ENCODE data around the gene CHD5.
"Not testable (repeated sequence)": the region's sequence is repeated elsewhere in the genome, so short reads cannot be mapped to it uniquely, and the experiment has no call there.

CHD5 gene

DNA sequence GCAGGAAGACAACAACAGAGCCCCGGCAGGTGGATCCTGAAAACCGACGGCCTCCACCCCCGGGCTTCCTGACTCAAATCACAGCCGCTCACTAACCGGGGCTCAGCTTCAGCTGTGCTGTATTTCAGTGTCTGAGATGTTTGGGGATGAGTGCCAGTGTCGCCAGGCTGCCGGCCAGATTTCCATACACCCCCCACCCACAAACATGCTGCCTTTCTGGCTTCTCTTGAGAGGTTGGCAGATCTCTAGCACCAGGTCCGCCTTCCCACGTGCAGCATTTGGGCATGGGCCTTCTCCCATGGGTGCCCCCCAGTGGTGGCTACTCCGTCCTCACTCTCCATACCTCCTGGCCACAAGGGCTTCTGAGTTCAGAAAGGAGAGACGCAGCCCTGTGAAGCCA, 99.7 kb downstream of the CHD5 start:
- DNase-seq = no peak

DNA sequence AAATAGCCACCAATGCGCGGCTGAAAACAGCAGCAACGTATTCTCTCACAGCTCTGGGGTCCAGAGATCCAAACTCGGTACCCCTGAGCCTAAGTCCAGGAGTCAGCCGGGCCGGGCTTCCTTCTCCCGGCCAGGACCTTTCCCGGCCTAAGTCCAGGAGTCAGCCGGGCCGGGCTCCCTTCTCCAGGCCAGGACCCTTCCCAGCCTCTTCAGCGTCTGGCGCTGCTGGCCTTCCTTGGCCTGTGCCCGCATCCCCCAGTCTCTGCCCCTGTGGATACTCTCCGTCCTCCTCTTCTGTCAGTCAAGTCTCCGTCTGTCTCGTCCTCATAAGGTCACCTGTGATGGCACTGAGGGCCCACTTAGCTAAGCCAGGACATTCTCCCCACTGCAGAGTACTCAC, 102.2 kb downstream of the CHD5 start:
- DNase-seq = no peak

DNA sequence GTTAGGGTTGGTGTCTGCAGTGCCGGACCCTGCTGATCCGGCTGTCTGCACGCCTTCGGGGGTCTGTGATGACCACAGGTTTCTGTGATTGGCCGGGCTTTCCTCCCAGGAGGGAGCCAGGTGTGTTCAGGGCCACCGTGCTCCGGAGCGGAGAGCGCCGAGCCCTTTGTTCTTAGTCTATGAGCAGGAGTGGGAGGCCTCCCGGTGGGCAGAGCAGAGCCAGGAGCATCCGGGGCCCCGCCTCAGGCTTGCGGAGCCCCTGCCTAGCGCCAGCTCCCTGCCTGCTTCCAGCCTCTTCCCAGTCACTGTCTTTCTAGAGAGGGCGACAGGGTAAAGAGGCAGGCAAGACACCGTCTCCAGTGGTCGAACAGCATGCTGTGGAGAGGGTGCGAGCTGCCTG, 102.6 kb downstream of the CHD5 start:
- no peak for DNase-seq

DNA sequence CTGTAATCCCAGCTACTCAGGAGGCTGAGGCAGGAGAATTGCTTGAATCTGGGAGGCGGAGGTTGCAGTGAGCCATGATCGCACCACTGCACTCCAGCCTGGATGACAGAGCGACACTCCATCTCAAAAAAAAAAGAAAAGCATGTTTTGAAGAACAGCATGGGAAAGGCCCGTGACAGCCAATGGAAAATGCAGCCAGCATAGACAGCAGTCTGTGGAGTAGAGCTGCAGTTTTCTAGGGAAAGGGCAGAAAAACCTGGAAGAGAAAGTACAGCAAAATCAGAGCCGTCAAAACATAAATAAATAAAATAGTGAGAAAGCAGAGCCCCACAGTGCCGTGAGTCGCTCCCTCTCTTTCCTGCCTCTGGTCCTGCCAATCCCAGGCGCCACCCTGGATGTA, 103.1 kb downstream of the CHD5 start:
- DNase-seq = not testable (repeated sequence)

DNA sequence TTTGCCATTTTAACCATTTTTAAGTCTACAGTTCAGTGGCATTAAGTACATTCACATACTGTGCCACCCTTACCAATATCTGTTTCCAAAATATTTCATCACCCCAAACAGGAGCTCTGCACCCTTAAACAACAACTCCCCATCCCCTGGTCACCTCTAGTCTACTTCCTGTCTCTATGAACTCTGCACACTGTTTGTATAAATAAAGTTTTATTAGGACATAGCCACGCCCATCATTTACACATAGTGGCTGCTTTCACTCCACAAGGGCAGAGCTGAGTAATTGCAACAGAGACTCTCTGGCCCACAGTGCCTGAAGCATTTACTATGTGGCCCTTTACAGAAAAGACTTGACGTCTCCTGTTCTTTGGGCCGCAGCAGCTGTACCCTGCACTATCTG, 104.4 kb downstream of the CHD5 start:
- no peak for DNase-seq

DNA sequence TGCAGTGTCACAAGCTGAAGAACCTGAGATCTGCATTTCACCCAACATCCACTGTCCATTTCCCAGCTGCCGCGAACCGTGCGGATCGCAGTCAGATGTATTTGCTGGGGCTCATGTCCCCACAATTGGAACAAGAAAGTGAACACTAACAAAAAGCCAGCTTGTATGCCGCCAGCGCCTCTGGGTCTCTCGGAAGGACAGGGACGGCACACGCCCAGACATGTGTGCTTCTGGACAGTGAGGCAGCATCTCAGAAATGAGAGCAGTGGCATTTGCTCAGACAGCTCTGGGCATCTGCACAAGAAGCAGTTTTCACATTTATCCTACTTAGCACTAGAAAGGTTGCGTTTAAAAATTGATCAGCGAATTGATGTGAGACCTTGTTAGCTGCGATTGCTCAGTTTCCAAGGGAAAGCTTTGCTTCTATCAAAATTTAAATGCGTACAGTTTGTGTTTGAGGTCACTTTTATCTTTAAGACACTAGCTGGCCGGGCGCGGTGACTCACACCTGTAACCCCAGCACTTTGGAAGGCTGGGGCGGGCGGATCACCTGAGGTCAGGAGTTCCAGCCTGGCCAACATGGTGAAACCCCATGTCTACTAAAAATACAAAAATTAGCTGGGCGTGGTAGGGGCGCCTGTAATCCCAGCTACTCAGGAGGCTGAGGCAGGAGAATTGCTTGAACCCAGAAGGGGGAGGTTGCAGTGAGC, 105.8 kb downstream of the CHD5 start:
- no peak for DNase-seq

DNA sequence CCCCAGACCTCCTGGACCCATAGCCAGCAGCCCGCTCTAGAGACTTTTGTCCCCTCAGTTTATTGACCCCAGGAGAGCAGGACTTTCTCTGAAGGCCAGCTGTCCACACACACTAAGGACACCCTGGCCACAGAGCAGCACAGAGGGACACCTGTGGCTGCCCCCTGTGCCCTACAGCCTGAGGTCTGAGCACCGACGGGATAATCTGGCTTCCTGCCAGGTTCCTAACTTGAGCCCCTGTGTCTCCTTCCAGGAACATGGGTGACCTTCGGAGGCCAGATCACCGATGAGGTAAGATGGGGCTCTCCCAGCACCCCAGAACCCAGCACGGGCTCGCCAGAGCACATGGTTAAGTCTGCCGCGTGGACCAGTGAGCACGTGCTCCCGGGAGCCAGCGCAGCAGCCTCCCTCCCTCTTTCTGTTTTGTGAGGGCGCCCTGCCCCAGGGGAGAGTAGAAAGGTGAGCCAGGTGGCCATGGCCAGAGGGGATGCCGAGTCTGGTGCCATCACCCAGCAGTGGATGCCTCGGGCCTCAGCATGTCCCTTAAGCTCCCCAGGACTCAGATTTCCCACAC, 106.6 kb downstream of the CHD5 start:
- no peak for DNase-seq

DNA sequence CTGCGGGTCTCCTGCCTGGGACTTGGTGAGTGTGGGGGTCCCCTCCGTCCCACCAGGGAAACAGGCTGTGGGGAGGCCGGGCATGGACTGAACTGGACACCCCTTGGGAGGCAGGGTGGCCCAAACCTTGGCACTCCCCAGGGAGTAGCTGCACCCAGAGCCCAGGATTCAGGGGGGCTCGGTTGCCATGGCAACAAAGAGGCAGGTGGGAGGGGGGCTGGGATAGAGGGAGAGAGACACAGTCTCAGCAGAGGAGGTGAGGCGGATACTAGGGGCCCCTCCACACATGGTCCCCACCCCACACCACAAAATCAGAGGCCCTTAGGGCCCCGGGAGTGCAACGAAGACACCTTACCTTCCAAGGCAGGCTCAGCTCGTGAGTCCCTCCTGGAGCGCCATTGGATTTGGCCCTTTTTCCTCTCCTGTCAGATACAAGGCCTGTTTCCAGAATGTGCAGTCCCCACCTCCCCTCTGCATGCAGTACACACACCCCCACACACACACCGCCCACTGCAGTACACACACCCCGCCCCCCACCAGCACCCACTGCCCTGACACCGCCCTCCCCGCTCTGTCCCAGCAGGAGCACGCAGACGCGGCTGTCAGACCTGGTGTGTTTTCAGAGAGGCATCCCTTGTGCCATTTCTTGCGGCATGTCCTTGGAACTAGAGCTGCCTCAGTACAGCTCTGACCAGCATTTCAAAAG, 107.2 kb downstream of the CHD5 start:
- DNase-seq = no peak

DNA sequence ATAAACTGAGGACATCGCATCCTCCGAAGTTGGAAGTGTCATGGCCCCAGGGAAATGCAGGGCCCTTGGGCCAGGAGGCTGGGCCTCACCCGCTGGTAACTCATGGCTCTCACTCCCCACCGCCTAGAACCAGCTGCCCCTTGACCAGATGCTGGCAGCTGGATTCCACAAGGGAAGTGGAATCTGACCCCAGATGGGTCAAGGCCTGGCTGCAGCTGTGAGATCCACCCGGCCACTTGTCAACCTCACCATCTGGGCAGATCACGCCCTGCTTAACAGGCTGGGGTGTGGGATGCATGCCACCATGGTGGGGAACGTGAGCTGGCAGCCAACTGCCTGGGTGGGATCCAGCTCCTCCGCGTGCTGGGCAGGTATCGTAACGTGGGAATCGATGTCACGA, 108.9 kb downstream of the CHD5 start:
- no peak for DNase-seq

DNA sequence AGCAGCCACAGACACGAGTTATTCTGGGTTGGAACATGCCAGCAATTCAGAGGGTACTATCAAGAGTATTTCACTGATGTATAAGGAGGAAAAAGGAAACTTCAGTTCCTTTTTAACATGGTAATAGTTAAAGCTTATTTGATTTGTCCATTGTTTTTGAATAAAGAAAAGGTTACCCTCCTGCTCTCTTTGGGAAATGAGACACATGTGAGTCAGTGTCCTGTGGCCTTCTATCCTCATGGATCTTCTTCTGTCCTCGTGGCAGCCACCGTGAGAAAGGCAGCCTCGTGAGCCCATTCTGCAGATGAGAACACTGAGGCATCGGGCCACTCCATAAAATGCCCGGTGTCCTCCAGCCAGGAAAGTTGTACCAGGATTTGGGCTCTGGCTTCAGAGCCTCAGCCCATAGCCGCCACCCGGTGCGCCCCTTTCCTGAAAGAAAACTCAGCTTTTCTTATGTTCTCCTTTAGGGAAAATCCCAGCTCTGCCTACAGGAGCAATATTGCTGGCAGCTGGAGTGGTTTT, 109.6 kb downstream of the CHD5 start:
- DNase-seq = no peak

DNA sequence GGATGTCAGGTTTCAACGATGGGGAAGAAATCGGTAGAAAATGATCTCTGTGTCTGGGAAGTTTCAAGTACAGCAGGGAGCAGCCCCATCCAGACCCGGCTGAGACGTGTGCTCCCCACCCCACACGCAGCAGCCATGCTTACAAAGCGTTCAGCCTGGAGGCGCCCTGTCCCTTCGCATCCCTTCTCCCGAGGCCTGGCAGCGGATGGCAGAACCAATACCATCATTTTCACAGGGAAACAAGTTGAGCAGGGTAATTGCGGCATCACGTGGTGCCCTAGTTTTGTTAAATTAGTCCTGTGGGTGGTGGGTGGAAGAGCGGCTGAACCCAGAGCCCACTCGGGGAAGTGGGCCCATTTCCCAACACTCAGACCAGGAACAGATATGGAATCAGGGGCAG, 110.5 kb downstream of the CHD5 start:
- no peak for DNase-seq

DNA sequence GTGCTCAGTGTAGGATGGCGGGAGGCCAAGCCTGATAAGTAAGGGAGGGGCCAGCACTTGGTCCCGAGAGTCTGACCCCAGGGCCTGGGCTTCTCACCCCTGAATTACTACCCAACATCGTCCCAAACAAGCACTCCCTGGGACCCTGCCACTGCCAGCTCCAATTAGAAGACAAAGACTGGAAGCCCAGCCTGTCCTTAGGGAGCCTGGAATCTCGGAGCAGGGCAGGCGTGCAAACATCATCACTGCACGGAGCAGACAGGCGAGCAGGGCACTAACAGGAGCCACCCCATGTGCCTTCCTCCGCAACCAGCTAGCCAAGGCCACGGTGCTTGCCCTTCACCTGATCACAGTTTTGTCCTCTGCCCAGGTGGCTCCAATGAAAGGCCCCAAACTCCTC, 111.2 kb downstream of the CHD5 start:
- no peak for DNase-seq

DNA sequence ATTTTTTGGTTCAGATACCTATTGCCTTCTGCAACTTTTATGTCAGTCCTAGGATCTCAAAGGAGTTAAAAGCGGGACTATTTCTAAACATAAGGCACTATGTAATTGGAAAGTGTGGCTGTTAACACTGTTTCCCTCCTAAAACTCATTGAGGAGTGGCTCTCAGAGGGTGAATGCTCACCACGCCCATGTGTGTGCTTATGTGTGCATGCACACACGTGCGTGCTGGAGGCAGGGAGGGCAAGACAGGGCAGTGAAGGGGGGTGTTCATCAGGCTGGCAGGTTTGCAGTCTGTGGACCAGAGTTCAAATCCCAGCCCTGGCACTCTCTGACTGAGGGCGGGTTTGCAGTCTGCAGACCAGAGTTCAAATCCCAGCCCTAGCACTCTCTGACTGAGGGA, 112.0 kb downstream of the CHD5 start:
- no peak for DNase-seq

DNA sequence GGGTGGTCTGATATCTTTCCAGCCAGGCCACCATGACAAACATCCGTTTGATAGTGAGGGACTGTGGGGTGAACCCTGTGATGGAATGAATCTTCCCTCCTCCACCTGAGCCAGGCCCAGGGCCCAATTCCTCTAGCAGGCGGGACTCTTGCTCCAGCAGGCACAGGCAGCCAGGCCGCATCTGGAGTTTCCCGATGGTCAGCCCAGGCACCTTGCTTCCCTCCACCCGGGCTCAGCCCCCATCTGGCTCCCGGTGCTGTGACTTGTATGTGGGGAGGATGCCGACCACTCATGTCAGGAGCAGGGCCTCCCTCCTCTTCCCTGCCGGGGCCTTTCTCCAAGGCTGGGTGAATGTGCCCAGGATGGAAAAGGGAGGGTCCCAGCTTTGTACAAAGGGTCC, 113.4 kb downstream of the CHD5 start:
- DNase-seq = no peak

DNA sequence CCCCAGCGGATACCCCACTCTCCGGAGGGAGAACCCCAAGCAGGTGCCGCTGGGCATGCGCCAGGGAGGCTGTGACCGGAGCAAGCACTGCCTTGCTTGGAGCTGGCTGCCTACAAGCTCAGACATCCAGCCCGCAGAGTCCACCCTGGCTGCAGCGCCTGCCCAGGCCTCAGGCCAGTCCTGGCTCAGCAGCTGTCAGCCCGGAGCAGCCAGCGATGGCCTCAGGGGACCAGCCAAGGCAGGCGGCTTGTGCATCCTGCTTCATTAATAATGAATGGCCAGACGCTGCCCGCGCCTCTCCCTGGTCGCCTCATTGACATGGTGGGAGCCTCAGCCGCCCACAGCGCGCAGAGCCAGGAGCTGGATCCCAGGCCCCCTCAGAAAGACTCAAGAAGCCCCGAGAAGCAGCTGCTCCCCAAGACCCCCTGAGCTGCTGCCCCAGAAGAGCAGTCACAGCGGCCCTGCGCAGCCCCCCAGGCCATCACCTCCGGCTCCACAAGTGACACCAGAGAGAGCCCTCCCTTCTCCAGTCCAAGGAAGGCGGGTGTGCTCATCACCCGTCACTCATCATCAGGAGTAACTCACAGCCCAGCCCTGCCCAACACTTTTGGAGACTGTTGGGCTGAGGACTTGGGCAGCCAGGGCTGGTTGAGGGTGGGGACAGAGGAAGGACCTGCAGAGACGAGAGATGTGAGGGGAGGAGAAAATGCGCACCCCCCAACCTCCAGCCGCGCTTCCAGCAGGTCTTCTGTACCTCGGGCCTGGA, 114.8 kb downstream of the CHD5 start:
- no peak for DNase-seq

DNA sequence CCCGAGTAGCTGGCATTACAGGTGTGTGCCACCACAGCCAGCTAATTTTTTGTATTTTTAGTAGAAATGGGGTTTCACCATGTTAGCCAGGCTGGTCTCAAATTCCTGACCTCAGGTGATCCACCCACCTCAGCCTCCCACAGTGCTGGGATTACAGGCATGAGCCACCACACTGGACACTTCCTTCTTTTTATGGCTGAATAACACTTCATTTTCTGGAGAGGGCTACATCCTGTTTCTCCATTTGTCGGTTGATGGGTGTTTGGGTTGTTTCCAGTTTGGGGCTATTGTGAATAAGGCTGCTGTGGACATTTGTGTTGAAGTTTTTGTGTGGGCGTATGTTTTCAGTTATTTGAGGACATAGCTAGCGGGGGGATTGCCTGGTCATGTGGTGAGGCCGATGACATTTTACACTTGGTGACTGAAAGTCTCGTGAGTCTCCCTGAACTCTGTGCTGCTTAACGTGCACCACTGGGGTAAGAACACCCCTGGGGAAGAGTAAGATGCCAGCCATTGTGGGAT, 116.5 kb downstream of the CHD5 start:
- DNase-seq = not testable (repeated sequence)

DNA sequence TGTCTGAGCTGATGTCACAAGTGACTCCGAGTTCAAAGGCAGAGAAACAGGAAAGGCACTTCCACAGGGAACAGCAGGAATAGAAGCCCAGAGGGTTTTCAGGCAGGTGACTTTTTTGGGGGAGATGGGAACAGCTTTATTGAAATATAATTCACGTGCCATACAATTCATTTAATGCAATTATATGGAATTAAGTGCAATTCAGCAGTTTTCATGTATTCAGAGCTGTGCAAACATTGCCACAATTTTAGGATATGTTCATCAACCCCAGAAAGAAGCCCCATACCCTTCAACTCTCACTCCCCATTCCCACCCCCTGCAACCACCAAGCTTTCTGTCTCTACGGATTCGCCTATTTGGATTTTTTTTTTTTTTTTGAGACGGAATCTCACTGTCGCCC, 117.5 kb downstream of the CHD5 start:
- no peak for DNase-seq

DNA sequence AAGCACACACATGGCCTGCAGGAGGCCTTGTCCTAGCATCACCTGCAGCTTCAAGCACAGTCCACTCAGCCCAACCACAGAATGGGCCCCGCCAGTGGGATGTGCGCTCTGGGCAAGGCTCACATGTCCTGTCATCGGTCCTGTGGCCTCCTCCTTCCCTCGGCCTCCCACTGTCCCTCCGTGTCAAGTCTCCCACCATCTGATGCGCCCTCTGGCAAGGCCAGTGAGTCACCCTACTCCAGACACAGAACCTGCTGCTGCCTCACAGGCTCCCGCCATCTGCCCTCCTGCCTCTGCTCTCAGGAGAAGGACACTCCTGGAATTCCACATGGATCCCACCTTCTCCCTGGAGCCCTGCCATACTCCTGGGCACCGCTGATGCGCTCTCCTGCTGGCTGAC, 120.3 kb downstream of the CHD5 start:
- no peak for DNase-seq

DNA sequence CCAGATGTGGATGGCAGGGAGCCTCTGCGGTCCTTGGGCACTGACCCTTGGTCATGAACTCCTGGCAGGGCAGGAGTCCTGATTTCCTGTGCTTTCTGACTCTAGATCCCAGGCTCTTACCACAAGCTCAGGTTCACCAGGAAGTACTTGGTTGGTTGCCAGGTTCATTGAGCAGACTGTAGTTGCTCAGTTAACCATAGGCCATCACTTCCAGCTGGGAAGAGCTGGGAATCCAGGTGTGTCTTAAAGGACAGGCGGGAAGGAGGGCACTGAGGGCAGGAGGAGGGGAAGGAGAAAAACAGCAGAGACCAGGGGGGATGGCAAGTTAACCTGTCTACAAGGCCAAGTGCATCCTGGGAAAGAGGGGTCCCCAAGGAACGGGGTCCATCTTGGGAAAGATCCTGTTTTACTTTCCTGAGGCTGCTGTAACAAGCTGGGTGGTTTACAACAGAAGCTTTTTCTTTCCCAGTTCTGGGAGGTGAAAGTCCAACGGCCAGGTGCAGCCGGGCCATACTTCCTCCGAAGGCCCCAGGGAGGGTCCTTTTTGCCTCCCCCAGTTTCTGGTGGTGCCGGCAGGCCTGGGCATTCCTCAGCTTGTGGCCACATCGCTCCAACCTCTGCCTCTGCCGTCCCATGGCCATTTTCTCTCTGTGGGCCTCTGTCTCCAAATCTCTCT, 122.8 kb downstream of the CHD5 start:
- no peak for DNase-seq

DNA sequence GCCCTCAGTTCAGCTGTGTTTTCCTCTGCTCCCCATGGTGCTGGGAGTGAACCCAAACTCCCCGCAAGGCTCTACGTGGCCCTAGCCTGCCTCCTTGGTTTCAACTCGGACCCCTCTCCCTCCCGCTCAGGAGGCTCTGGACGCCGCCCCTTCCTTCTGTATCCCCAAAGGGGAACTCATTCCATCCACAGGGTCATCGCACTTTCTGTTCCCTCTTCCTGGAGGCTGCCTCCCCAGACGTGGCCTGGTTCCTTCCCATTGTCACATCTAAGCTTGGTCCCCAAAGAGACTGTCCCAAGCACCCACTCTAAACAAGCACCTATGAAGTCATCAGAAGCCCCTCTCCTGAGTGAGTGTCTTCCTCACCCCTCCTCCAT, 123.6 kb downstream of the CHD5 start:
- DNase-seq = no peak

DNA sequence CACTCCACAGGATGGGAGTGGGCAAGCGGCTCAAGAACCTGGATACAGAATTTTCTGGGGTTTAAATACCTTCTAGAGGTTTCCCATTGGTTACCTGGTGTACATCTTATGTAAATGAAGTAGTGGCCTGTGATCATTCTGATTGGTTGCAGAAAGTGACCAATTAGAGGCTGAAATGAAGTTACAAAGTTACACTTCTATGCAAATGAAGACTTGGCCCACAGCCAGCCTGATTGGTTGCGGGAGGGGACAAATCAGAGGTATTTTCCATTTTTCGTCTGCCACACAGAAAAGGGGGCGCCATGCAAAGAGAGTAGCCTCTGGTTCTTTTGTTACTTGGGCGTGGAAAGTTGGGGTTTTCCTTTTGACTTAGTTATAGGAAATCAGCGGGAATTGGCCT, 125.5 kb downstream of the CHD5 start:
- no peak for DNase-seq

DNA sequence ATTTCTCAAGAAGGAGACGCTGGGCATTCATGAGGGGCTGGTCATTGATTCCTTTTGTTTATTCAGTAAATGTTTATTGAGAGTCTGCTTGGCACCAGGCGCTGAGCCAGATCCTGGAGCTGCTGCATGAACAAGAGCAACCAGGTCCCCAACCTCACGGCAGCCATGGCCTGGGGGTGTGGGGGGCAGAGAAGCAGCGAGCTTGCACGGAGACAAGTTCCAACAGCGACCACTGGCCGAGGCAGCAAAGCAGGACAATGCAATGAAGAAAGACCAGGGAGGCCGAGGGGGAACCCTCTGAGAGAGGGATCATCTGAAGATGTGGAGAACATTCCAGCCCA, 126.9 kb downstream of the CHD5 start:
- DNase-seq = no peak

Measured in activated T-cell treated with anti-CD3 and anti-CD28 coated beads, Interleukin-2, amount 50 U/mL, for 48 hours (primary cell).